ENCODE results near the gene SHROOM2. TPM values are rescaled to one million over a fixed set of nuclear protein-coding genes. Genes with fewer than 3 reads are reported as not detected.

SHROOM2 gene
- total RNA-seq, 1 experiment from 2014 or later: 13.9 TPM

DNA sequence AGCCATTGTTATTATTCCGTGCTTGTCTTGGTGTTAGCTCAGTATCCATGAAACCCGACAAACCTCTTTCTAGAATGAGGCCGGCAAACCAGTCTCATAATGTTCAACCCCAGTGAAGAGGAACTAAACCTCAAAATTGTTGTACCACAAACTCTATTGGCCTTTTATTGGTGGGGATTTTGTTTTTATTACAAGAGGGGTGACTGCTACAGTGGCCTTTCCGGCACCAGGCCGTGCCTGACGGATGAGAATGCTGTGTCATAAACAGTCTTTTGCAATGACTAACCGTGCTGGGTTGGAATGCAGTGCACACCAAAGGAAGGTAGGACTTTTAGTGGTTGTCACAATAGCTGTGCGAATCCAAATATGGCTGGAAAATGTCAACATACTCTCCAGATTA is 60.8 kb downstream of the SHROOM2 start:
- Histone ChIP-seq H3K79me1 (ENCODE audit: insufficient read depth, low read depth, low read length, poor library complexity, severe bottlenecking) (peaks cover 9% of the 10 kb centered on the region), H3K23ac (ENCODE audit: insufficient read length, low read depth, low read length) (no peak overlapping the region), H3K79me2 (ENCODE audit: insufficient read depth, low read length) (no peaks in the 10 kb centered on the region; the same call in 1 of the 2 replicates), H3K18ac (ENCODE audit: insufficient read length, low read depth, low read length) (no peak overlapping the region), H2BK120ac (ENCODE audit: low read depth, low read length, poor library complexity, severe bottlenecking) (no peak overlapping the region), H3T11ph (ENCODE audit: low read length) (no peak overlapping the region), H3K9ac (ENCODE audit: extremely low read depth, insufficient read length, low read length) (no peak overlapping the region), H3K4me1 (ENCODE audit: insufficient read depth, low read length) (peaks cover 7% of the 10 kb centered on the region; the same call in 1 of the 2 replicates), H3K23me2 (ENCODE audit: insufficient read length, low read depth, low read length, poor library complexity, severe bottlenecking) (no peaks in the 10 kb centered on the region), H4K91ac (ENCODE audit: insufficient read length, low read depth, low read length) (no peak overlapping the region), H3K27me3 (ENCODE audit: insufficient read depth, low read length) (no peaks in the 10 kb centered on the region), H2AFZ (ENCODE audit: low read length) (no peak overlapping the region), H4K5ac (ENCODE audit: insufficient read length, low read depth, low read length) (no peak overlapping the region), H3K14ac (ENCODE audit: insufficient read depth, low read length) (no peak overlapping the region), H3K56ac (ENCODE audit: insufficient read length, low read depth, low read length) (no peak overlapping the region), H3K9me3 (ENCODE audit: control insufficient read depth, low read depth, low read length) (no peaks in the 10 kb centered on the region), H2BK15ac (ENCODE audit: low read depth, low read length) (no peak overlapping the region), H3K27ac (ENCODE audit: insufficient read length, low read depth, low read length) (no peak overlapping the region), H3K4me2 (ENCODE audit: insufficient read depth, insufficient read length, low read length) (no peak overlapping the region), H2BK5ac (ENCODE audit: insufficient read length, low read length) (no peak overlapping the region), H4K20me1 (ENCODE audit: control insufficient read depth, insufficient read depth, insufficient read length) (no peaks in the 10 kb centered on the region), H2AK5ac (ENCODE audit: insufficient read length, low read length) (no peak overlapping the region), H3K4ac (ENCODE audit: low read depth, low read length) (no peak overlapping the region), H2BK20ac (ENCODE audit: low read depth, low read length, poor library complexity, severe bottlenecking) (no peak overlapping the region), H4K8ac (replicated peaks; ENCODE audit: insufficient read length, low read depth, low read length) (no peak overlapping the region), H2BK12ac (ENCODE audit: insufficient read length, low read depth, low read length) (no peak overlapping the region)
- Mint-ChIP-seq H3K4me3 (no peak overlapping the region), H3K27me3 (ENCODE audit: low read depth) (no peaks in the 10 kb centered on the region), H3K9me3 (peaks cover 18 to 53% of the 10 kb centered on the region in 2 experiments), H3K4me1 (peaks cover 14 to 30% of the 10 kb centered on the region in 2 experiments), H3K36me3 (ENCODE audit: insufficient read depth in 1 of 3, low read depth in 3 of 3) (peaks cover 0 to 18% (median 4%) of the 10 kb centered on the region in 3 experiments; a peak in 5 of 7 replicates), H3K27ac (peak overlapping the region in 2 of 3 experiments; percentile 29 to 56; a peak in 1 of 7 replicates)
- no peak for TF ChIP-seq CTCF (conservative IDR thresholded peaks at IDR 0.05)
- no CpG with 5 or more reads among the region's 8 CpGs for WGBS (ENCODE audit: extremely low coverage, insufficient read length, low lambda C conversion rate)
- DNase-seq: no peak
